Erythroblast (primary cell): ENCODE results near the gene UNC13A.

Experiments used
- GATA1 ChIP-seq: IDR thresholded peaks from 2 replicates; pipeline ENCODE4 v1.6.1; 2011; ENCODE audit warnings: low read depth, mild to moderate bottlenecking, control low read depth, low read length, moderate library complexity
- POLR2A ChIP-seq: IDR thresholded peaks from 2 replicates; pipeline ENCODE4 v1.6.1; 2011; ENCODE audit warnings: mild to moderate bottlenecking, low read length

DNA sequence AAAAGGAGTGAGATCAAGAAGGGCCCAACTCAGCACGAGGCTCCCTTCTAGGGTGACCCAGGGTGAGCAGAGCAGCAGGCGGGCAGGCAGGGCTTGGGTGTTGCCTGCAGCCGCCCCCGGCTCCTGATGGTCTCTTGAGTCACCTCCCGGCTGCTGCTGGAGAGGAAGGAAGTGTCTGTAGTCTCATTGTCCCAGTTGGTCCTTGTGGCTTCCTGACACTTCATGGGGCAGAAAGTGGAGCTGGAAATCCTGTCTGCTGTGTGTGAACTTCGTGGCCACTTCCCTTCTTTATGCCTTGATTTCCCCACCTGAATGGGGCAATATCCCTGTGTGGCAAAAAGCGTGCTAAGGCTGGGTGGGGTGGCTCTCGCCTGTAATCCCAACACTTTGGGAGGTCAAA is 33.7 kb upstream of the UNC13A start:
- TF ChIP-seq POLR2A, result no peak
- no peak for TF ChIP-seq GATA1
